SU-DHL-6 (cell line): ENCODE data around the gene ZNF519.

Source experiments
- H2AFZ ChIP-seq: fragments of 200-600 bp; sonication (generic); 2 replicates; pipeline ENCODE4 v1.6.1; 2014; ENCODE audit warnings: low read depth, mild to moderate bottlenecking, moderate library complexity, mixed read lengths, antibody characterized with exemption, low read length; ENCODE audit not compliant: severe bottlenecking
- H3F3A ChIP-seq: fragments of 200-600 bp; shearing (Covaris generic); 2 replicates; pipeline ENCODE4 v1.6.0; 2016; ENCODE audit warnings: antibody characterized with exemption, mild to moderate bottlenecking; ENCODE audit not compliant: insufficient read depth
- H3K27ac ChIP-seq: fragments of 200-600 bp; sonication (generic); 2 replicates; pipeline ENCODE4 v1.5.1; 2016; ENCODE audit warnings: low read depth, mild to moderate bottlenecking, low read length, moderate library complexity, mixed read lengths
- H3K27me3 ChIP-seq: fragments of 200-600 bp; sonication (generic), shearing (Covaris generic); 2 replicates; pipeline ENCODE4 v1.6.0; 2014; ENCODE audit warnings: mild to moderate bottlenecking, low read length
- H3K36me3 ChIP-seq: fragments of 200-600 bp; sonication (generic); 2 replicates; pipeline ENCODE4 v1.6.1; 2014; ENCODE audit warnings: mild to moderate bottlenecking, low read length, mixed read lengths
- H3K4me2 ChIP-seq: fragments of 300-600, 200-600 bp; shearing (Covaris generic), sonication (generic); 2 replicates; pipeline ENCODE4 v1.6.0; 2014; ENCODE audit warnings: low read length, low read depth, mild to moderate bottlenecking; ENCODE audit not compliant: poor library complexity, severe bottlenecking
- H3K4me3 ChIP-seq: fragments of 200-600 bp; sonication (generic); 2 replicates; pipeline ENCODE4 v1.5.1; 2014; ENCODE audit warnings: antibody characterized with exemption, low read length, mild to moderate bottlenecking, mixed read lengths; ENCODE audit not compliant: insufficient read depth, poor library complexity, severe bottlenecking
- H3K79me2 ChIP-seq: fragments of 200-600 bp; sonication (generic); 2 replicates; pipeline ENCODE4 v1.6.1; 2014; ENCODE audit warnings: mild to moderate bottlenecking, low read length, moderate library complexity; ENCODE audit not compliant: insufficient read depth
- H3K9ac ChIP-seq: fragments of 200-600 bp; sonication (generic); 2 replicates; pipeline ENCODE4 v1.7.0; 2014; ENCODE audit warnings: mild to moderate bottlenecking, low read length
- H3K9me2 ChIP-seq: fragments of 200-600 bp; sonication (generic); replicated peaks from 2 replicates; pipeline ENCODE4 v1.6.1; 2014; ENCODE audit warnings: low read length; ENCODE audit not compliant: insufficient read depth
- H3K9me3 ChIP-seq: fragments of 200-600 bp; sonication (generic); 2 replicates; pipeline ENCODE4 v1.6.1; 2014; ENCODE audit warnings: low read length, mixed read lengths; ENCODE audit not compliant: insufficient read depth
- H4K20me1 ChIP-seq: fragments of 200-600 bp; sonication (generic); 2 replicates; pipeline ENCODE4 v1.6.1; 2014; ENCODE audit warnings: low read depth, mild to moderate bottlenecking, antibody characterized with exemption, low read length, moderate library complexity, mixed read lengths
- EZH2phosphoT487 ChIP-seq: fragments of 200-600 bp; sonication (generic), shearing (Covaris generic); conservative IDR thresholded peaks from 2 replicates; pipeline ENCODE4 v1.6.1; 2018; ENCODE audit warnings: mild to moderate bottlenecking, antibody characterized with exemption, low read length, moderate library complexity, mixed read lengths
- TF ChIP-seq, protein P1 (sequence below): fragments of 200-600 bp; sonication (generic); IDR thresholded peaks from one replicate; pipeline ENCODE4 v1.5.1; 2017; ENCODE audit warnings: antibody characterized with exemption, mild to moderate bottlenecking, low read length, moderate library complexity; ENCODE audit not compliant: insufficient read depth, poor library complexity, severe bottlenecking

Gene ZNF519

DNA sequence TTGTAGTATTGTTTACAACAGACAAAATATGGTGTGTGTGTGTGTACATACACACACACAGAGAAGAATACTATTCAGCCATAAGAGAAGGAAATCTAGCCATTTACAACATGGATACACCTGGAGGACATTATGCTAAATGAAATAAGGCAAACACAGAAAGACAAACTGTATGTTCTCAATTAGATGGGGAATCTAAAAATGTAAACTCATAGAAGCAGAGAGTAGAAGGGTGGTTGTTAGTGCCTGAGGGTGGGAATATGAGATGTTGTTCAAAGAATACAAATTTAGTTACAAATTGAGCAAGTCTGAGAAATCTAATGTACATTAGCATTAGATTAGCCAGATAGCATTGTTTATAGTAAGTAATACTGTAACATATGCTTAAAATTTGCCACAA lies 11.3 kb downstream of the ZNF519 start:
- Histone ChIP-seq H3K9ac (no peak overlapping the region), H3K4me3 (no peak overlapping the region), H4K20me1 (0 out of 2 replicates have a peak, but pooled peaks cover 5% of the 10 kb centered on the region), H3F3A (0 out of 2 replicates have a peak, but pooled peaks cover under 1% of the 10 kb centered on the region), H3K79me2 (peaks cover 61% of the 10 kb centered on the region), H3K36me3 (peaks cover 5% of the 10 kb centered on the region; the same call in 1 of the 2 replicates), H3K9me2 (no peaks in the 10 kb centered on the region), H3K4me2 (no peak overlapping the region), H3K9me3 (no peaks in the 10 kb centered on the region), H3K27ac (no peak overlapping the region), H3K27me3 (no peaks in the 10 kb centered on the region), H2AFZ (no peak overlapping the region)
- TF ChIP-seq EZH2phosphoT487 = no peak
- TF ChIP-seq, protein P1, sequence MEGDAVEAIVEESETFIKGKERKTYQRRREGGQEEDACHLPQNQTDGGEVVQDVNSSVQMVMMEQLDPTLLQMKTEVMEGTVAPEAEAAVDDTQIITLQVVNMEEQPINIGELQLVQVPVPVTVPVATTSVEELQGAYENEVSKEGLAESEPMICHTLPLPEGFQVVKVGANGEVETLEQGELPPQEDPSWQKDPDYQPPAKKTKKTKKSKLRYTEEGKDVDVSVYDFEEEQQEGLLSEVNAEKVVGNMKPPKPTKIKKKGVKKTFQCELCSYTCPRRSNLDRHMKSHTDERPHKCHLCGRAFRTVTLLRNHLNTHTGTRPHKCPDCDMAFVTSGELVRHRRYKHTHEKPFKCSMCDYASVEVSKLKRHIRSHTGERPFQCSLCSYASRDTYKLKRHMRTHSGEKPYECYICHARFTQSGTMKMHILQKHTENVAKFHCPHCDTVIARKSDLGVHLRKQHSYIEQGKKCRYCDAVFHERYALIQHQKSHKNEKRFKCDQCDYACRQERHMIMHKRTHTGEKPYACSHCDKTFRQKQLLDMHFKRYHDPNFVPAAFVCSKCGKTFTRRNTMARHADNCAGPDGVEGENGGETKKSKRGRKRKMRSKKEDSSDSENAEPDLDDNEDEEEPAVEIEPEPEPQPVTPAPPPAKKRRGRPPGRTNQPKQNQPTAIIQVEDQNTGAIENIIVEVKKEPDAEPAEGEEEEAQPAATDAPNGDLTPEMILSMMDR = no peak

DNA sequence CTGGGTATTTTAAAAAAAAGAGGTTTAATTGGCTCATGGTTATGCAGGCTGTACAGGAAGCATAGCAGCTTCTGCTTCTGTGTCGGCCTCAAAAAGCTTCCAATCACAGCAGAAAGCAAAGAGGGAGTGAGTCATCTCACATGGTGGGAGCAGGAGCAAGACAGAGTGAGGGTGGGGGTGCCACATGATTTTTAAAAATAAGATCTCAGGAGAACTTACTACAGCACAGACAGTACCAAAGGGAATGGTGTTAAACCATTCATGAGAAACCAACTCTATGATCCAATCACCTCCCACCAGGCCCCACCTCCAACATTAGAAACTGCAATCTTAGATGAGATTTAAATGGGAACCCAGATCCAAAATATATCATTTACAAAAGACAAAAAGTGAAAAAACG lies 14.6 kb downstream of the ZNF519 start:
- Histone ChIP-seq H3K4me2 (no peak overlapping the region), H3K4me3 (no peak overlapping the region), H3K9me3 (no peaks in the 10 kb centered on the region), H3K9ac (no peak overlapping the region), H3K27me3 (no peaks in the 10 kb centered on the region), H2AFZ (no peak overlapping the region), H3K9me2 (no peaks in the 10 kb centered on the region), H3K36me3 (peaks cover 8% of the 10 kb centered on the region; the same call in 1 of the 2 replicates), H4K20me1 (0 out of 2 replicates have a peak, but pooled peaks cover 5% of the 10 kb centered on the region), H3F3A (0 out of 2 replicates have a peak, but pooled peaks cover 2% of the 10 kb centered on the region), H3K79me2 (peaks cover 58% of the 10 kb centered on the region), H3K27ac (no peak overlapping the region)
- TF ChIP-seq, protein P1 = no peak
- TF ChIP-seq EZH2phosphoT487 = no peak

DNA sequence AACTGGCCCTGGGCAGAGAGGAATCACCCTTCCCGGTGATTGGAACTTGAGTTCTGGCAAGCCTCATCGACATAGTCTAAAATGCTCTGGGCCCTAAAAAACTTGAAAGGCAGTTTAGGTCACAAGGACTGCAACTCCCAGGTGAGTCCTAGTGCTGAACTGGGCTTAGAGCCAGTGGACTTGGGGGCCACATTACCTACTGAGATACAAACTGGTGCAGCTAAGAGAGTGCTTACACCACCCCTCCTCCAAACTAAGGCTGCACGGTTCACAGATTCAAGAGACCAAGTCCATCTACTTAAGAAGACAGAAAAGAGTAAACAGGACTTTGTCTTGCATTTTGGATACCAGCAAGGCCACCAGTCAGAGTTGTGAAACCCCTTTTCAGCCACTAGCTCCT lies 25.3 kb downstream of the ZNF519 start:
- Histone ChIP-seq H4K20me1 (0 out of 2 replicates have a peak, but pooled peaks cover 4% of the 10 kb centered on the region), H3K9me3 (no peaks in the 10 kb centered on the region), H3K4me2 (no peak overlapping the region), H3K79me2 (peaks cover 17% of the 10 kb centered on the region), H3K4me3 (no peak overlapping the region), H3K27me3 (no peaks in the 10 kb centered on the region), H2AFZ (no peak overlapping the region), H3K27ac (no peak overlapping the region), H3K9ac (no peak overlapping the region), H3F3A (no peaks in the 10 kb centered on the region), H3K36me3 (no peaks in the 10 kb centered on the region), H3K9me2 (no peaks in the 10 kb centered on the region)
- no peak for TF ChIP-seq EZH2phosphoT487
- TF ChIP-seq, protein P1 = no peak
